ENCODE results near the gene VBP1.
"Not testable (repeated sequence)": the region's sequence is repeated elsewhere in the genome, so short reads cannot be mapped to it uniquely, and the experiment has no call there.

Gene VBP1, protein sequence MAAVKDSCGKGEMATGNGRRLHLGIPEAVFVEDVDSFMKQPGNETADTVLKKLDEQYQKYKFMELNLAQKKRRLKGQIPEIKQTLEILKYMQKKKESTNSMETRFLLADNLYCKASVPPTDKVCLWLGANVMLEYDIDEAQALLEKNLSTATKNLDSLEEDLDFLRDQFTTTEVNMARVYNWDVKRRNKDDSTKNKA
- total RNA-seq = 49.7 to 99.6 reads per million in 2 experiments

DNA sequence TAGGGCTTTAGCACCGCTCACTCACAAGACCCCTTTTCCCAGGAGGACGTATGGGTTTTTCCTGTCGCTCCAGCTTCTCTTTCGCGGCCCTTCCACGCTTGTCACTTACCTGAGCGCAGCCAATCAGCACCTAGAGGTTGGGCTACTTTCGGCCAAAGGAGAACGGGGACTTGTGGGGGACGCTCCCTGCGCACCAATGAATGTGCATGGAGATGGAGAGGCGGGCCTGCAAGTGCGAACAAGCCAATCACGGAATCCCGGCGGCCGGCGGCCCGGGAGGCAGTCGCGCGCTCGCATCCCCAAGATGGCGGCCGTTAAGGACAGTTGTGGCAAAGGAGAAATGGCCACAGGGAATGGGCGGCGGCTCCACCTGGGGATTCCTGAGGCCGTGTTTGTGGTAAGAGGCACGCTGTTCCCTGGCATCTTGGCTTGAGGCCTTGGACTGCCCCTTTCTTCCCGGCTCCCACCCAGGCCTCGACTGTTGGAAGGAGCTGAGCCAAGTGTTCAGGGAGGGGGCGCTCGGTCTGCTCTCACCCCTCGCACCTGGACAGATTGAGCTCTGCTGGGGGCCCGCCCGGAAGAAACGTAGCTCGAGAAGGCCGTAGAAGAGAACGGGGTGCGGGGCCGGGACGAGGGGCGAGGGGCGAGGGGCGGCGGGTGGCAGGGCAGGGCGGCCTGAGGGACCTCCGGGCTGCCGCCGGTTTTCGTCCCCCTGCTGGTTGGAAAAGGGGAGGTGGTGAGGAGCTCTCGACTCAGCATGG is at the start of gene VBP1:
Gene VBP1 (plus strand): TSS at position 282 of the 761 bp plus-strand sequence. CDS start 23 bp downstream, at position 305.
- peak; percentile 82 for DNase-seq (ENCODE audit: low read depth)

DNA sequence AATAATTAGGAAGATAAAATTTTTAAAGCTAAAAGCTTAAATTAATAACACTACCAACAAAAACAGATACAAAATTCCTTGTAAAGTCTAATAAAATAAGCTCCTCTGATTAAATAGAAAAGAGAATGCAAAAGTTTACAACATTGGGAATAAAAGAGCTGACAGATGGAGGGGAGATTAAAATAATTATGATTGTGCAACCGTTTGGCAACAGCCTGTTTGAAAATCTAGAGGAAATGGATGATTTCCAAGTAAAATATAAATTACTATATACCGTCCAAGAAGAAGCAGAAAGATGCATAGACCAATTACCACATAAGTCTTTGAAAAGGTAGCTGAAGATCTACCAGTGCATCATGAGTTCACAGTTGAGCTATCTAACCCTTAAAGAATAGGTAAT is 46.4 kb upstream of the VBP1 start:
- no peak for DNase-seq (ENCODE audit: low read depth)

DNA sequence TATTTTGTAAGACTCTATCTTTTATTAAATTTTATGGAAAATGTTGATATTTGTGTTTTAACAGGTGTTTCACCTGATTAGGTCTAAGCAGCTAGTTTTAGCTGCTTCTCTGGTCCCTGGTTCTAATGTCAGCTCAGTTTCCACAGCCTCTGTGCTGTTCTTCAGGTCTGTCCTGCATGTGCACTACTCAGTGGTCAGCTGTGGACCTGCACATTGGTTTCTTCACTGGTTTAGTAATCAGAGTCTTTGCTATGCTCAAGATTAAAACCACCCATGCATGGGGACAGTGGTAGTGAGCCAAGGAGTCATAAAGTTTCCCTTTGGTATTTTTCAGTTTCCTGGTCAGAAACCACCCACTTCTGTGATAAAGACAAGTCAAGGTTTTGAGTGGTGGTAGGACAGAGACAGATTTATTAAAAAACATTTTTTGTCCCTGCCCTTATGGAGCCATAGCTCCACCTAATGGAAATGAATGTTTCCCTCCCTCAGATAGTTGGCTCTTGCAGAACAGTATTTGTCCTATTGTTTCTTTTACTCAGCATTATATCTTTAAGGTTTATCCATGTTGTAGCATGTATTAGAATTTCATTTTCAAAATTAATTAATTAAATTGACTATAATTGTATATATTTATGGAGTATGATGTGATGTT is 36.8 kb upstream of the VBP1 start:
- DNase-seq (ENCODE audit: low read depth) = no peak

DNA sequence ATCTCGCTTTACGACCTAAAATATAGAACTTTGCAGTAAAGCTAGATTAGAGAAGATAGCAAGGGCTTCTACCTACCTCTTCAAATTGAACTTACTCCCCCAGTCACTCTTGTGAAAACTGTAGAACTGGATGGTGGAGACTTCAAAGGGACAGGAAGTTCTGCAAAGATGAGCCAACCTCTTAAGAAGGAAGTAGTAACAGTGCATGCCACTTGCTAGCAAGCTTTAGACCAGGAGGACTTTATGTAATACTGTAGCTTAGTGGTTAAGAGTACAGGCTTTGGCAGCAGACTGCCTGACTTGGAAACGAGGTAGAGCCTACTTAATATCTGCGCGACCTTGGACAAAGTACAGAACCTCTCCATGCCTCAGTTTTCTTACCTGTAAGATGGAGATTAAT is 27.5 kb upstream of the VBP1 start:
- DNase-seq (ENCODE audit: low read depth) = no peak

DNA sequence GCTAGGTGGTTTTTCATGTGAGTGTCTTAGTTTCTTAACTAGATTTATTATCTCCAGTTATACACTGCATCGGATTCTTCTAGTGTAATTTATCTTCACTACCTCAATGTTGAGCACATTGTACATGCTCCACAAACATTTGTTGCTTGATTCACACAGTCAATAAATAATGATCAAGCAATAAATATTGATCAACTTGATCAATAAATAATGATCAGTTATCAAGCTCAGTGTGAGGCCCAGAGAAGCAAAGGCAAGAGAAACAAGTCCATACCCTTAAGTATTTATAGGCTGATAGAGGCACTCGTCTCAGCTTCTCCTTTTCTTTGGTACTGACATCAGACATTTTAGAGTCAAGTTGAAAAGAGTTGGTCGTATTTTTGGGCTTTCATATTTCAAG is 5.1 kb upstream of the VBP1 start:
- no peak for DNase-seq (ENCODE audit: low read depth)

DNA sequence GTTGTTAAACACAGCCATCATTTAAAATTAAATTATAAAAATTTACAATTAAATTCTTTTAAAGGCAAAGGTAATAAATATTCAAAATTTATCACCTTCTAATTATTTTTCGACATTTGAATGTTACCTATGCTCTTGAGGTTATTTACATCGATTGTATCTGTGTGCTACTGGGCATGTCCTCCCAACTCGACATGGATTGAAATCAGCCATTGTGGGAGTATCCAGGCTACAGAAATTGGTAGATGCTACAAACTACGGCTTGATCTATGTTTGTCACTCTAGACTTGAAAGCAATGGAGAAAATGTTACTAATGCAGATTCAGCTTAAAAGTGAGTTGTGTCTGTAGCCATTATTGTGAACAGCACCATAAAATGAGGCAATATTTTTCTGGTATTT is 2.5 kb upstream of the VBP1 start:
- DNase-seq (ENCODE audit: low read depth) = no peak

DNA sequence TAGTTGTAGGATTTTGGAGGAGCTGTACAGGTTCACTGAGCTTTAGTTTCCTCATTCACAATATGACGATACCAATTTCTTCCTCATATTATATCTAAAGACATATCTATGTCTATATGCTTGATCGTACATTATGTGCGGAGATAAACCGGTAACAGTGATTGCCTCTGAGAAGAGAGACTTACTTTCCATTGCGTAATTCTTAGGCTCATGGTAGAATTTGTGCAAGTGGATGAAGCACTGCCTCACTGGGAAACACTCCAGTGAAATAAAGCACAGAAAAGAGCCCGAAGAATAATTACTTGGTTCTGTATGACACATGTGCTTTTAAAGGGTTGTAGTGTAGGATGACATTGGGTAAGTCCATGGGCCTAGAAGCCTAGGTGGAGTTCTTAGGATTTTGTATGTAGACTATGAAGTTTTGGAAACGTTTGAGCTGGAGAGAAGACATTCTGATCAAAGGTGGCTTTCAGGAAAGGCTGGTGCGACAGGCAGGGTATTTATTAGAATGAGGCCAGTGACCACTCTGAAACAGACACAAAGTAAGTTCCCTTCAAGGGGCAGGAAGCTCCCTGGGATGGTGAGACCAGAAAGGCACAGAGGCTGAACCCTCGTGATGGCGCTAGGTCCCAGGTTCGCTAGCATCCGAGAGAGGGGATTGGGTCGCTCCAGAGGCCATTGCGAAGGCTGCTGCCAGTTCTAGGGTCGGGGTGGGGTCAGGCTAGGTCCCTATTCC is 649 bp upstream of the VBP1 start:
- DNase-seq (ENCODE audit: low read depth) = no peak

DNA sequence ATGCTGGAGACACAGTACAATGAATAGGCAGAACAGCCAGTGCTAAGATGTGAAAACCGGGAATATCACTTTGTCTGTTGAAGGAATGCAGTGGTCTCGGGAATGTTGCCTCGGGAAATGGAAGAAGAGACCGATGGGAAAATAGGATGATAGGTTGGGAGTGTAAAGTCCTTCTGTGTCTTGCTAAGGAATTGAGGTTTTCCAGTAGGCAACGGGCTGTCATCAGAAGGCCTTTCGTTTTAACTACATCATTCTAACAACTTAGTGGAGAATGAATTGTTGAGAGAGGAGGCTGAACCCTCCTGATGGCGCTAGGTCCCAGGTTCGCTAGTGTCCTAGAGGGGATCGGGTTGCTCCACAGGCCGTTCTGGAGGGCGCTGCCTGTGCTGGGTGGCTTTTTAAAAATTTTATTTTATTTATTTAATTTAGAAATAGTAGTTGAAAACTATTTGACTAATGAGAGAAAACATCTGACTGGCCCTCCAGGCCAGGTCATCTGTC is 730 bp downstream of the VBP1 start:
- no peak for DNase-seq (ENCODE audit: low read depth)

DNA sequence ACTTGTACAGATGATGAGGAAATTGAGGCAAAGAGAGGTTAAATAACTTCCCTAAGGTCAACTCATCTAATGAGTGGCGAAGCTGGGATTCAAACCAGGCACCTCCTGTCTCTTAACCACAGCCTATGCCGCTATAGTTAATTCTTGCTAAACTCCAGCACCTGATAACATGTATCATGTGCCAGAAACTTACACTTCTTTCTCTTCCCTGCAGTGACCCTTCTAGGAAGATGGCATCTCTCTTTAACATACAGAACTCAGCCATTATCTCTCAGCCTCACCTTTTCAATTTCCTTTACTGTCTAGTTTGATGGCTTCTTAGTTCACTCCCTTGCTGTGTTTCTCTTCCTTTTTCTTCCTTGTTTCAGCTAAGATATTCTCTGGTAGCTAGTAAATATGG is 2.5 kb downstream of the VBP1 start:
- DNase-seq (ENCODE audit: low read depth) = no peak

DNA sequence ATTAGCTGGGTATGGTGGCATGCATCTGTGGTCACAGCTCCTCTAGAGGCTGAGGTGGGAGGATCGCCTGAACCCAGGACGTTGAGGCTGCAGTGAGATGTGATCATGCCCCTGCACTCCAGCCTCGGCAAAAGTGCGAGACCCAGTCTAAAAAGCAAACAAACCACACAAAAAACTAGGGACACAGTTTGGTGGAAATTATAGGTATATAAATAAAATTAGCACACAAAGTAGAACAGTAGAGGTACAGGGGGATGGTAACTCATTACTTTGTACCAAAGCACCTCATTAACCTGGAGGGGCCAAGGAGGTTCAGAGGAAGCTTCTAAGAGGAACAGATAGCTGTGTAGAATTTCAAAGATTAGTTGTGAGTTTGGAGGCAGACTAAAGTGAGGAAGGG is 5.1 kb downstream of the VBP1 start:
- DNase-seq (ENCODE audit: low read depth) = no peak

DNA sequence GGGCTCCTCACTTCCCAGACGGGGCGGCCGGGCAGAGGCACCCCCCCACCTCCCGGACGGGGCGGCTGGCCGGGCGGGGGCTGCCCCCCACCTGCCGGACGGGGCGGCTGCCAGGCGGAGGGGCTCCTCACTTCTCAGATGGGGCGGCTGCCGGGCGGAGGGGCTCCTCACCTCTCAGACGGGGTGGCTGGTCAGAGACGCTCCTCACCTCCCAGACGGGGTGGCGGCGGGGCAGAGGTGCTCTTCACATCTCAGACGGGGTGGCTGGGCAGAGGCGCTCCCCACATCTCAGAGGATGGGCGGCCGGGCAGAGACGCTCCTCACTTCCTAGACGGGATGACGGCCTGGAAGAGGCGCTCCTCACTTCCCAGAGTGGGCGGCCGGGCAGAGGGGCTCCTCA is 7.5 kb downstream of the VBP1 start:
- not testable (repeated sequence) for DNase-seq (ENCODE audit: low read depth)

DNA sequence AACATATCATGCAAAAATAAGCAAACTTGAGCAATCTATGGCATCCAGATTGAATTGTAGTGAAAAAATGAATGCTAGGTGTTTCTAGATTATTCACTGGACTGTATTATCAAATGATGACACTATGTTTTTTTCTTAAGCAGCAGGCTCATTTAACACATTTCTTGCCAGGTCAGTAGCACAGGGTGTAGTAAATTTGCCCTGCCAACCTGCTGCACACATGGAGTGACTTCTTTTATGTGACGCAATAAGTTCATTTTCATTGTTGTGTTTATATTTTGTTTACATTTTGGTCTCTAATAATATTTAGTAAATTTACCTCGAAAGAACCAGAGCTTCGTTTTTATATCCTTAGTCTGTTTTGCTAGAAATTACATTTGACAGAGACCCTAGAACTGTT is 9.5 kb downstream of the VBP1 start:
- no peak for DNase-seq (ENCODE audit: low read depth)

DNA sequence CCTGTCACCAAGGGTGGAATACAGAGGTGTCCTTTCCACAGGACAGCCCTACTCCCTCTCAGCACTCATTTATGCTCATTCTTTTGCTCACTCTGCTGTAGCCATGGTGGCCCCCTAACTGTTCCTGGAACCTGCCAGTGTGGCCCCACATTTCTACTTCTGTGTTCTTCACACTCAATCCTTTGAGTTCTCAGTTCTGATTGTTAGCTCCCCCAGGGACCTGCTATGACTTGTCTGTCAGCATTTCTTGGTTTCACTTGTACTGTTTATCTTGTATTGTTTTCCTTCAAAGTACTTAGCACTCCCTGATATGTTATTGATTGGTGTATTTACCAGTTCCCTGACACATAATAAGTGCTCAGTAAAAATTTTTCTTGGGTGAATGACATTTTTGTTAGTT is 14.9 kb downstream of the VBP1 start:
- DNase-seq (ENCODE audit: low read depth) = no peak

DNA sequence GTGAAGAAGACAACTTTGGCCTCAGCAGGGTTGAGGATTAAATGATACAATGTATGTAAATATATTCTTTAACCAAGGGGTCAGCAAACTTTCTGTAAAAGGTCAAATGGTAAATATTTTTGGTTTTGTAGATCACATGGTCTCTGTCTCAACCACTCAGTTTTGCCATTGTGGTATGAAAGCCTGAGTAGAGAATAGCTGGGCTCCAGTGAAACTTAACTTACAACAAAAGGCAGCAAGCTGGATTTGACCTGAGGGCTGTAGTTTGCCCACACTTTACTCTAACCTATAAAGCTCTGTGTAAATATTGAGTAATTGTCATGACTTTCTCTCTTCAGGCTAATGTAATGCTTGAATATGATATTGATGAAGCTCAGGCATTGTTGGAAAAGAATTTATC is 19.6 kb downstream of the VBP1 start:
- DNase-seq (ENCODE audit: low read depth) = no peak

DNA sequence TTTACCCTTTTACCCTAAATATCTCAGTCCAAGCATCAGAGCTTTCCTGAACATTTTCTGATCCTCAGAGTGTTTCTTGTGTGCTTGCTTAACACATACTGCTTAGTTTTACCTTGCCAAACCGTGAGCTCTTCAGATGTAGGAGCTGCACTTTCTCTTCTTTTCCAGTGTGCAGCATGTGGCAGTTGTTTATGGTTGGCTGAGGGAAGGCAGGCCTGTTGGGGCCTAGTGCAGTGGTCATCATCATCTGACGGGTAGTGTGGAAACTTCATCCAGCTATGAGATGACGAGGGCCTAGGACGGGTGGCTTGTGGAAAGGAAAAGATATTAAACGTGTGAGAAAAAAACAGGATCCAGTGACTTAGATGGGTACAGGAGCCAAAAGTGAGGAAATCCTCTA is 21.5 kb downstream of the VBP1 start:
- no peak for DNase-seq (ENCODE audit: low read depth)

DNA sequence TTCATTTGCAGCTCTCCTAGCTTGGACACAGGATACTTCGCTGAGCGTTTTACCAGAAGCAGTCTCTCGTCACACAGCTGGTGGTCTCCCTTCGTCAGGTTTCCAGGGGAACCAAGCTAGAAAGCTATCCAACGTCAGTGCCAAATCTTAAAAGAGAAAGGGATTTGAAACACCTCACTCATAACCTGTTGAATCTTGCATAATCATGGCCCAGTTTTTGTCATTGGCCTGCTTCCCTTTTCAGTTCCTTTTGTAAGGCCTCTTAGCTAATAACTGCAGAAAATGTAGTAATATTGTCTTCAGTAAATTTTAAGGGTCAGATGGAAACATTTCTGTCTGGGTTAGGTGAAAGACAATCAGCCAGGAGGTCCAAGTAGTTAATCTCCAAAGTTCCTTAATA is 26.0 kb downstream of the VBP1 start:
- DNase-seq (ENCODE audit: low read depth) = no peak

DNA sequence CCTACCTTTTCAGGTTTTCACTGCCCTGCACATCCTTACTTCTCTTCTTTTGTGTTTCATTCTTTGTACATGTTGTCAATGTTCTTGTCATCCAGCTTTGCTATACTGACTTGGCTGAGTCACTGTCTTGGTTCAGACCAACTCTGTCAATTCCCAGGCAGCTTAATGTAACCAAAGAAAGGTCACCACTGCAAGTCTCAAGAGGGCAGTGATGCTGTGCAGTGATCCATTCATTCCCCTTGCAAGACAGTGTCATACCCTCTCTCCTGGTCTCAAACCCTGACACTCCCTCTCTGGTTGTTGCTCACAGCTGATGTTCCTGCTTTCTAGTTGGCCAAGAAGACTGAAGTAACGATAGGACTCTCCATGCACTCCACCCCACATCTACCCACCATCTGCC is 30.5 kb downstream of the VBP1 start:
- DNase-seq (ENCODE audit: low read depth) = no peak

DNA sequence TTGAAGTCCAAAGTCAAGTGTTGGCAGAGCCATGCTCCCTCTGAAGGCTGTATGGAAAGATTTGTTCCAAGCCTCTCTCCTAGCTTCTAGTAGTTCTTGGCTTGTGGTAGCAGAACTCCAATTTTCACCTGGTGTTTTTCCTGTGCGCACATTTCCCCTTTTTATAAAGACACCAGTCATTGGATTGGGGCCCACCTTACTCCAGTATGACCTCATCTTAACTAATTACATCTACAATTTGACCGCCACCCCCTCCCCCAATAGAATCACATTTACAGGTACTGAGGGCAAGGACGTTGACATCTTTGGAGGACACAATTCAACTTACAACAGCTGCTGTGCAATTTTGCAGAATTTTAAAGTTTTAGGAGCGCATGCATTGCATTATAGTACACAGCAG is 31.2 kb downstream of the VBP1 start:
- no peak for DNase-seq (ENCODE audit: low read depth)

DNA sequence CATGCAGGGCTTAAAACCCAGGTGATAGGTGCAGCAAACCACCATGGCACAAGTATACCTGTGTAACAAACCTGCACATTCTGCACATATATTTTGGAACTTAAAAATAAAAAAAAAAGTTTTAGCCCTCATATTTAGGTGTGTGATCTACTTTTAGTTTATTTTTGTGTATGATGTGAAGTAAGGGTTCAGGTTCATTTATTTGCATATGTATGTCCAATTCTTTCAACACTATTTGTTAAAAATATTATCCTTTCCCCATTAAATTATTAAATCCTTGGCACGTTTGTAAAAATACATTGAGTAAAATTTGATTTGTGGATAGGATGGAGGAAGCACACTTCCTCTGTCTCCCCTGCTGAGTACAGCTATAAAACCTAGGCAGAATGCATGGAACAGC is 35.1 kb downstream of the VBP1 start:
- DNase-seq (ENCODE audit: low read depth) = no peak

DNA sequence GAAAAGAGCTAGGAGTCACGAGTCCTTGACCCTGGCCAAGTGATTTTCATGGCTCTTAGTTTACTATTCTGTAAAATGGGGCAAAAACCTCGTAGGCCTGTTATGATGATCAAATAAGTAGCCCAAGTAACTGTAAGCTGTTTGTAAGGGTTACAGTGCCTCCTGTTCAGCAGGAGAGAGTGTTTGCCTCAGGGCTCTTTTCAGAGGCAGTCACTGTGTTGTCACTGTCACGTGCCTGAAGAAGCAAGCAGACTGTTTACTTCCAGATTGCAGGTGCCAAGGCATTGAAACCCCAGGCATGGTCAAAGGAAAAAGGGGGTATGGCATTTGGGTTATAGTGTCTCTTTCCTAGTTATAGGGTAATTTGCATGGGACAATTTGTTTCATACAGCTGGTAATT is 43.5 kb downstream of the VBP1 start:
- no peak for DNase-seq (ENCODE audit: low read depth)

DNA sequence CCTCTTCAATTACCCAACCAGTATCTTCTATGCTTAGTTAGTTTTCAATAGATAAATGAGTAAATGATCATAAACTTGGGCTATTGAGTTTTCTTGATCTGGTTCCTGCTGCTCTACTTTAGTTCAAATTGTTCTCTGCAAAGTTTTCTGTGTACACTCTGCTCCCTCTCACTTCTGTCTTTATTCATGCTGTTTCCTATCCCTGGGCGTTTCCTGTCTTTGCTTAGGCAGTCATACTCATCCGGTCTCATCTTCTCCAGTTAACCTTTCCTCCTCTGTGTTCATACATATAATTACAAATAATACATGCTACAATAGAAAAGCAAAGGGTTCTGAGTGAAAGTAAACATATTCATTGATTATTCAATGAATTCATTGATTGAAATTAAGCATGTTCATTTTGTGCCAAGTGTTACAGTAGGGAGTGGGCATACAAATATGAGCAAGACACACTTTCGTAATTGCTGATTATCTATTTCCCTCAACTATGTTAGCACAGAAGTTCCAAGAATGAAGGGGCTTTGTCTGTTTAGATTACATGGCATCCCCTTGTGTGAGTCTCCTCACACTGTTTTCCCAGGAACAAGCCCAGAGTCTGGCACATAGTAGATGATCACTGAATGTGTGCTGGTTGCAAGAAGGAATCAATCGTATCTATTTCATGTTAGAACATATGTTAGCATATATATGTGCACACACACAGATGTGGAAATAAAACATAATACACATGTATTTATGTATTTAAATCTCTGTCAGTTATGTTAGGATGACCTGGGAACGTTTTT is 46.9 kb downstream of the VBP1 start:
- no peak for DNase-seq (ENCODE audit: low read depth)
